H1 (cell line): ENCODE data around the gene PLS3. TPM values are rescaled to one million over a fixed set of nuclear protein-coding genes. Genes with fewer than 3 reads are reported as not detected.
A peak's percentile ranks its signal among the peaks of the same experiment; 100 is the strongest.

Experiments
- ASH2L ChIP-seq: fragments of 200-600, 300-600 bp; sonication (generic); IDR thresholded peaks from one replicate; pipeline ENCODE4 v1.7.1; 2017; ENCODE audit warnings: low read length
- CEBPB ChIP-seq: IDR thresholded peaks from 2 replicates; pipeline ENCODE4 v1.6.1; 2012; ENCODE audit warnings: low read depth, low read length
- CREB1 ChIP-seq: IDR thresholded peaks from 2 replicates; pipeline ENCODE4 v1.6.1; 2012; ENCODE audit warnings: inconsistent platforms
- EP300 ChIP-seq, 2 experiments: IDR thresholded peaks; 1 replicate in 1 of 2; 2 replicates in 1 of 2; pipeline ENCODE4 v1.6.1; 2011 to 2012; ENCODE audit warnings: low read depth in 2 of 2, low read length in 2 of 2, mild to moderate bottlenecking in 2 of 2, borderline replicate concordance in 1 of 2, inconsistent platforms in 1 of 2, moderate library complexity in 1 of 2
- HDAC6 ChIP-seq: IDR thresholded peaks from one replicate; pipeline ENCODE4 v1.7.1; 2012; ENCODE audit warnings: low read depth, mild to moderate bottlenecking, inconsistent platforms, low read length, moderate library complexity
- KDM4A ChIP-seq: IDR thresholded peaks from one replicate; pipeline ENCODE4 v1.7.1; 2012; ENCODE audit warnings: low read depth, mild to moderate bottlenecking, moderate library complexity, low read length, inconsistent platforms; ENCODE audit not compliant: severe bottlenecking
- RNF2 ChIP-seq: fragments of 200-900, 300-1000 bp; sonication (generic); IDR thresholded peaks from 2 replicates; pipeline ENCODE4 v1.7.1; 2016; ENCODE audit warnings: borderline replicate concordance, low read depth, mild to moderate bottlenecking, antibody characterized with exemption, low read length; ENCODE audit not compliant: poor library complexity, severe bottlenecking; ENCODE audit errors: missing control alignments
- SUZ12 ChIP-seq: fragments of 200-600 bp; sonication (generic); IDR thresholded peaks from 2 replicates; pipeline ENCODE4 v1.6.1; 2012; ENCODE audit warnings: mild to moderate bottlenecking, inconsistent platforms, low read length, moderate library complexity, mixed read lengths
- TAF7 ChIP-seq: optimal IDR thresholded peaks from 2 replicates; pipeline ENCODE3; 2011; ENCODE audit warnings: low read depth, mild to moderate bottlenecking, inconsistent platforms, low read length, moderate library complexity, borderline replicate concordance
- polyA plus RNA-seq, 7 experiments: library from polyadenylated mRNA; depleted of rRNA in 3 of 7; stranded (reverse) in 5 of 7; unstranded in 2 of 7; fragments of >200 nt in 5 of 7; fragments of 200-250 nt in 2 of 7; gene quantifications; 1 replicate in 5 of 7; 2 replicates in 1 of 7; 4 replicates in 1 of 7; pipeline versions ENCODE4 v1.2.1 to v1.2.3, GENCODE V29; 2011 to 2013; ENCODE audit warnings: missing spikeins in 2 of 7, mixed read lengths in 2 of 7
- total RNA-seq: library from RNA; stranded (reverse); fragmentation: NEBNext Ultra II Directional; extraction: Animal tissue kit (Norgen Biotek cat#: 25700); gene quantifications from 2 replicates; pipeline ENCODE4 v1.2.1, GENCODE V29; 2021

The PLS3 gene
- total and polyA plus RNA-seq, 2 of the 8 experiments (the other 6 are each of a cell fraction or from before 2014, with no cell fraction given), result 107 to 185 TPM

DNA sequence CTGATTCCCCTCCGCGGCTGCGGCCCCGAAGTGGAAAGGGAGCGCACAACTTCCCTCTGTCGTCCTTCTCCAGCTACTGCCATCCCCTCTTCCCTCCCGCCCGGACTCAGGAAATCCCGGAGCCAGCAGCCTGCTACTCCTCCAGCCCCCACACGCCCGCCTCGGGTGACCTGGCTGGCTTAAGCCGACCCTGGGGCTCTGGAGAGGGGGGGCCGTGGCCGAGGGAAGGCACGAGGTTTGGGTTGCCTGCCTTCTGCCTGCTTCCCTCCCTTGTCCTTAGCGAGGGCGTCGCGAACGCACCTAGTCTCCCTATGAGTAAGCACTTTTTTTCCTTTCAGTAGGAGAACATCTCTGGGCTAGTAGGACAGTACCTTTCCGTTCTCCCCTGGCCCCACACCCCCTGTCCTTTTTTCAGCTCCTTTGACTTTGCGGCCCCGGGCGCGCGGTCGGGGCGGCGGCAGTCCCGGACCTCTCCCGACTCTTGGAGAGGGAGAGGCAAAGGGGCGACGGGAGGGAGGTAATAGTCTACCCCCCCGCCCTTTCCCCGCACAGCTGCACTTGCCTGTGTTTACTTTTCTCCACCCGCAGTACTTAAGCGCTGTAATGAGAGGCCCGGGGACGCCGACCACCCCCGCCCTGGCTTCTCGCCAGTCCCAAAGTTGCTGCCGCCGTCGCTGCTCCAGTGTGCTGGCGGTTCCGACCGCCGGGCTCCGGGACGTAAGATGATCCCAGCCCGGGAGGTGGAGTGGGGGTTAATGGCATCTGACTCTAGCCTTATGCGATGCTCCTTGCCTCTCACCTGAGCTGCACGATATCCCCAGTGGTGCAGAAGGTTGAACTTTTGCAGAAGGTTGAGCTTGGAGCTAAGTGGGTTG is 868 bp downstream of the PLS3 start (continued):
- TF ChIP-seq RNF2, result no peak
- no peak for TF ChIP-seq HDAC6
- no peak for TF ChIP-seq SUZ12
- no peak for TF ChIP-seq EP300 (IDR thresholded peaks at IDR 0.05; ENCODE audit: borderline replicate concordance in 1 of 2, low read depth in 2 of 2, low read length in 2 of 2)
- TF ChIP-seq TAF7, result no peak
- TF ChIP-seq CEBPB, result no peak
- TF ChIP-seq CREB1, result no peak
- peak; percentile 13 for TF ChIP-seq KDM4A
- peak; percentile 33 for TF ChIP-seq ASH2L
- TF ChIP-seq, all 59 proteins: peak for 4
